CD4-positive, alpha-beta T cell treated with Interleukin-15 for 1 hour (primary cell): Measurements from ENCODE around the gene UBE2Q1.
A peak's percentile ranks its signal among the peaks of the same experiment; 100 is the strongest.

Experiments used
- DNase-seq: peaks from one replicate; pipeline ENCODE4 v3.0.0-alpha.2; 2020

UBE2Q1 gene

GRCh38 chr1:154575951-154576566, 17.6 kb upstream of the UBE2Q1 start:
- DNase-seq, result no peak

DNA sequence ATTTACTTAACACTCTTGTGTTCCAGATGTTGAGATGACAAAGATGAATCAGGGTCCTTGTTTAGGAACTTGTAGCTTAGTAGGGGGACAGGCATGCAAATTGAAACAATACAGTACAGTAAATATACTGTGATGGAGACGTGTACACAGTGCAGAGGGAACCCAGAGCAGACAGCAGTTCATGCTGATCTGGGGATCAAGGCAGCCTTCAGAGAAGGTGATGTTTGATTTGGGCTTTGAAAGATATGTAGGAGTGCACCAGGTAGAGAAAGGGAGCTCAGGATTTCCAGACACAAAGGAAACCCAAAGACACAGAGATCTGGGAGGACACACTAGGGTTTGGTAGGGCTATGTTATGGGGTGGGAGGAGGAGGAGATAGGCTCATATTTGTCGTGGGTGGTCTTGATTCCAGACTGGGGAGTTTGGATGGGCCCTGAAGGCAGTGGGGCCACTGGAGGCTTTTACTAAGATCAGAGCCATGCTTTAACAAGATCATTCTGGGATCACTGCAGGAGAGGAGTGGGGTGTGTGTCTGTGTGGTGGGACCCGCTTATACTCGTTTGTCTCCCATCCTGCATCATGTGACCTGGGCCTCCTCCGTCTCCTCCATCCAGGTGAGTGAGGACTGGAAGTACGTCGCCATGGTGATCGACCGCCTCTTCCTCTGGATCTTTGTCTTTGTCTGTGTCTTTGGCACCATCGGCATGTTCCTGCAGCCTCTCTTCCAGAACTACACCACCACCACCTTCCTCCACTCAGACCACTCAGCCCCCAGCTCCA, 16.9 kb upstream of the UBE2Q1 start:
- no peak for DNase-seq

- no peak for DNase-seq
These were observed 16.3 kb upstream of the UBE2Q1 start for GRCh38 chr1:154574716-154575115.

DNA sequence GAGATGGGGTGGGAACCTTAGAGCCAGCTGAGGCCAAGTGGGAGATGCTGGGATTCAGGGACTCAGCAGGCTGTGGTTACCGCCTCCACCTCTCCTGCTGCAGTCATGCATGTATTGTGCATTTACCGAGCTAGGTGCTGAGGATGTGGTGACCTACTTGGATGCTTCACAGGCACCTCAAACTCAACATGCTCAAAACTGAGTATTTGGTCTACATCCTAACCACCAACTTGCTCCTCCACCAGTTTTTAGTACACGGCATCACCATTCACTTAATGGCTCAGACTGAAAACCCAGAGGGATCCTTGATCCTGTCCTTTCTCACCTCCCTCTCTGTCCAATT, 14.7 kb upstream of the UBE2Q1 start:
- no peak for DNase-seq

DNA sequence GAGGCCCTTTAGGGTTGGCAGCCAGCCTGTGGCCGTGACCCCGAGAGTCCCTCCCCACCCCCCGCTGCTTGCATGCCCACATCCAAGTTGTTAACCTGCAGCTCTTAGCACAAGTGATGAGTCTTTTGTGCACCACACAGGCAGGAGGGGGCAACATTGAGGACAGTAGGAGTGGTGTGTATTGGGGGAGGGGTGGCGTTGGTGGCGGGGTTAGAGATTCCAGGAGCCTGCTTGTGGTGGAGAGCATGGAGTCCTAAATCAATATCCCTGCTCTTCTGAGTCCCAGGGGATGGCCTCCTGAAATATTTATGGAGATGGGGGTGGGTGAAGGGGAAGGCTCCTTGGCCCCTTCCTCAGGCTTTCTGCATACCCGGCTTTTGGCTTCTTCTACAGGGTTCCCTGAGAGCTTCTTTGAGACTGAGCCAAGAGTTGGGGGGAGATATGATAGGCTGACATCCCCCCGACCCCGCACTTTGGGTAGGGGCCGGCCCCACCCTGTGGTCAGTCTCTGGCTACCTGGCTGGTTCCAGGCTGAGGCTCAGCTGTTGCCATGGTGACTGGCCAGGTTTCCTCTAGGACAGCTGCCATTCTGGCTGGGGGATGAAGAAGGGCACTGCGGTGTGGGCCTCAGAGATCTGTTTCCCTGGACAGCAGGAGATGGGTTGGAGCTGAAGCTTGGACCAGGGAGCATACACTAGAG, 14.2 kb upstream of the UBE2Q1 start:
- DNase-seq, result no peak

- no peak for DNase-seq
These were observed 13.5 kb upstream of the UBE2Q1 start for GRCh38 chr1:154571964-154572288.

DNA sequence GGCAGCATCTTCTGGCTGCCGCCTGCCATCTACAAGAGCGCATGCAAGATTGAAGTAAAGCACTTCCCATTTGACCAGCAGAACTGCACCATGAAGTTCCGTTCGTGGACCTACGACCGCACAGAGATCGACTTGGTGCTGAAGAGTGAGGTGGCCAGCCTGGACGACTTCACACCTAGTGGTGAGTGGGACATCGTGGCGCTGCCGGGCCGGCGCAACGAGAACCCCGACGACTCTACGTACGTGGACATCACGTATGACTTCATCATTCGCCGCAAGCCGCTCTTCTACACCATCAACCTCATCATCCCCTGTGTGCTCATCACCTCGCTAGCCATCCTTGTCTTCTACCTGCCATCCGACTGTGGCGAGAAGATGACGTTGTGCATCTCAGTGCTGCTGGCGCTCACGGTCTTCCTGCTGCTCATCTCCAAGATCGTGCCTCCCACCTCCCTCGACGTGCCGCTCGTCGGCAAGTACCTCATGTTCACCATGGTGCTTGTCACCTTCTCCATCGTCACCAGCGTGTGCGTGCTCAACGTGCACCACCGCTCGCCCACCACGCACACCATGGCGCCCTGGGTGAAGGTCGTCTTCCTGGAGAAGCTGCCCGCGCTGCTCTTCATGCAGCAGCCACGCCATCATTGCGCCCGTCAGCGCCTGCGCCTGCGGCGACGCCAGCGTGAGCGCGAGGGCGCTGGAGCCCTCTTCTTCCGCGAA, 12.9 kb upstream of the UBE2Q1 start:
- no peak for DNase-seq

DNA sequence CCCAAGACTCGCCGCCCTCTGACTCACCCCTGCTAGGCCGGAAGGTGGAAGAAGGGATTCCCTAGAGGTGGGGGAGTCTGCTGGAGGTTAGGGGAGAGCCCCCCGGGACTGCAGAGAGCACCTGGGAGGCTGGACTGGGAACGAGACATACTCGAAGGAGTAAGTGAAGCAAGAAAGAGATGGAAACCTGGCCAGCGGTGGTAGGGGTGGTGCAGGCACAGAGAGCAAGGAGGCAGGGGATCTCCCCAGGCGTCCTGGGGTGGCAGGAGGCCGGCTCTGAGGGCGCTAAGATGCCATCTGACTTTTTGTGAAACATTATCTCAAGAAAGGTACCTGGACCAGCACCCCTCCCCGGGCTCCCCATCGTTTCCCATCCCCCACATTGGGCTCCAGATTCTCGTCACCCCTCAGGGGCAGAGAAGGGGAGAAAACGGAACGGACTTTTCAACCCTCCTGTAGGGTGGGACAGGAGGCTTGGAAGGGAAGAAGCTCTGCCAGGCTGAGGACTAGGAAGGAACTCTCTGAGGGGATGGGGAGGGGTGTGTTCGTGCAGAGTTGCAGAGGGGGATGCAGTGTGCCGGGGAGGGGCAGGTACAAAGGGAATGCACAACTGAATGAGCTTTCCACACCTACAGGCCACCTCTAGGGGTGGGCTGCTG, 9.8 kb upstream of the UBE2Q1 start:
- DNase-seq, result no peak

DNA sequence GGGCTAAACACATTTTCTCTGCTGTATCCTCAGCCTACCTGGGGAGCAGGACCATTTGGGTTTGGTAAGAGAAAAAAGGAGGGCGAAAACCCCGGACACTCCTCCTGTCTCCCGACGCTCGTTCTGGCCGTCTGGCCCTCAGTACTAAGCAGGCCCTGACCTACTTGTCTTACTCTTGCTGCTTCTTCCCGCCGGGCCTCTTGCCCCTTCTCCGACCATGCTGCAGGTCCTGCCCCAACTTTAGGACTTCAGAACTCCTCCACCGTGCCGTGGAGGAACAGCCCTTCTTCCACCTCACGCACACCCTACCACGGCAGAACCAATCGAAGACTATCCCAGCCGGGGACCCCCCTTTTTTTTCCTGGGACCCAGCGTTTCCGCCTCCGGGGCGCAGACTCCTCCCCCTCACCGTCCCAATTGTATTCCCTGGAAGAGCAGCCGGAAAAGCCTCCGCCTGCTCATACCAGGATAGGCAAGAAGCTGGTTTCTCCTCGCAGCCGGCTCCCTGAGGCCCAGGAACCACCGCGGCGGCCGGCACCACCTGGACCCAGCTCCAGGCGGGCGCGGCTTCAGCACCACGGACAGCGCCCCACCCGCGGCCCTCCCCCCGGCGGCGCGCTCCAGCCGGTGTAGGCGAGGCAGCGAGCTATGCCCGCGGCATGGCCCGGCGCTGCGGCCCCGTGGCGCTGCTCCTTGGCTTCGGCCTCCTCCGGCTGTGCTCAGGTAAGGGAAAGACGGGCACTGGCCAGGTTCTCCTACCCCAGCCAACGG, 9.1 kb upstream of the UBE2Q1 start, which contains the start of gene CHRNB2:
TSS of gene CHRNB2 (plus strand) at position 393 of the 771 bp plus-strand sequence. CDS start at position 660, 267 bp downstream.
- peak; percentile 41 for DNase-seq

- DNase-seq, result no peak
These were observed 7.4 kb upstream of the UBE2Q1 start for GRCh38 chr1:154565876-154566275.

GRCh38 chr1:154559466-154560044, 1.1 kb upstream of the UBE2Q1 start:
- DNase-seq, result peak; percentile 83

- DNase-seq, result peak; percentile 100
These were observed 431 bp upstream of the UBE2Q1 start for GRCh38 chr1:154558720-154559465.

GRCh38 chr1:154557248-154557938, 1.1 kb downstream of the UBE2Q1 start:
- DNase-seq, result no peak

DNA sequence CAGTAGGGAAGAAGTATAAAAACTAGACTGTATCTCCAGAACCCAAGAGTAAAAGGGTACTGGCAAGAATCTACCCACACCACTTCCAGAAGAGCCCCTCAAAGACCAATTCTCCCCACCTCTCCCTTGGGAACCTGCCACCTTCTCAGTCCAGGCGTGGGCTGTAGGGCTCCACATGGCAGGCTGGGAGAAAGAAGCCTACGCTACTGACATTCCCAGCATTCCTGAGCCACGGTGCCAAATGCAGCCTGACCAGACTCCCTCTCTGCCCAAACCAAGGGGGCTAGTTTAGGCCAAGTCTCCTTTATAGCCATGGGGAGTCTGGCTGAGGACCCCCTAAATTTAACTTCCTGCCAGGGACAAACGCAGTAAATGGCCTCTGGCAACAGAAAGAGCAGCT, 2.0 kb downstream of the UBE2Q1 start:
- no peak for DNase-seq

GRCh38 chr1:154553056-154554030, 5.1 kb downstream of the UBE2Q1 start:
- no peak for DNase-seq

DNA sequence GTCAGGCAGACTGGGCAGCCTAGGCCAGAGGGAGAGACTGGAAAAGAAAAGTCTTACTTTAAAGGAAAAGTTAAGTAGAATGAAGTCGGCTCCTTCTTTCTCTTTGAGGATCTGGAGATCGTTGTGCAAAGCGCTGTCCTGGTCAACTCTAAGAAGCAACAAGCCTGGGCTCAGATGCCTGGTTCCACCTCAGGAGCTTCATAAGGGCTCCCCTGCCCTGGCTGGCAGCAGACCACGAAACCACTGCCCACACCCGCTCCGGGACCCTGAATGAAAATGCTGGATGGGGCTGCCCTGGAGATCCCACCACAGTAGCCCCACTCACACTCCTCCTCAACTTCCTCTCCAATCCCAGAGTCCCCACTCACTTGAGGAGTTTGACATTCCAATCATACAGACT, 6.4 kb downstream of the UBE2Q1 start:
- DNase-seq, result no peak

DNA sequence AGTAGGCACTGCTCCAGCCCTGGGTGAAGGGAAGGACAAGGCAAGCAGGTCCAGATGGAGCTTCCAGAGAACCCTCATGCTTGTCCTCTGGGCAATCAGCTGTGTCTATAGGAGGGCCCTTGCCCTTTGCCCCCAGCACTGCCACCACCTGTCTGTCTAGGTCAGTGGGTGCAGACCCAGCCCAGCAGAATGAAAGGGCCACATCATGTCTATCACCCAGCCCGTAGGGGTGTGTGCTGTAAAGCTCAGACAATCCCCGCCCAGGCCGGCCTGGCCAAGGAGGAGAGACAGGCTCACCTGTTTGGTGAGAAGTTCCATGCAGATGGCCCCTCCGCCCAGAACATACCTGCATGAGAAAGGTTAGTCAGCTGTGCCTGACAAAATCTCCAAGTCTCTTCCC, 7.0 kb downstream of the UBE2Q1 start:
- no peak for DNase-seq

- DNase-seq, result no peak
These were observed 7.8 kb downstream of the UBE2Q1 start for GRCh38 chr1:154550657-154551056.

- no peak for DNase-seq
These were observed 8.4 kb downstream of the UBE2Q1 start for GRCh38 chr1:154550070-154550469.
